Lung microvascular endothelial cell (primary cell): ENCODE data around the gene CEP295NL. TPM values are rescaled to one million over a fixed set of nuclear protein-coding genes. Genes with fewer than 3 reads are reported as not detected.

Source experiments
- total RNA-seq: library from RNA; depleted of rRNA; stranded (reverse); fragments of >200 nt; gene quantifications from 2 replicates; pipeline ENCODE4 v1.2.1, GENCODE V29; 2014

Gene CEP295NL
- total RNA-seq, 1 donor from 2014 or later, result 4.4 TPM

Other genes with a start within 250 kb of the CEP295NL start
- gene CYTH1, start 120.9 kb downstream of the CEP295NL start, total RNA-seq, result 16.3 and 20.8 TPM in 2 replicates
- 6.3 and 9.9 TPM in 2 replicates for gene USP36, start 62.4 kb downstream of the CEP295NL start, total RNA-seq
- 35.1 and 69.2 TPM in 2 replicates for gene TIMP2, start 22.2 kb upstream of the CEP295NL start, total RNA-seq
- 2.4 TPM in 2 replicates for gene LGALS3BP, start 76.7 kb upstream of the CEP295NL start, total RNA-seq
- 32.7 and 39.7 TPM in 2 replicates for gene CANT1, start 106.6 kb upstream of the CEP295NL start, total RNA-seq
- gene C1QTNF1, start 121.0 kb upstream of the CEP295NL start, total RNA-seq, result 8.1 and 11.9 TPM in 2 replicates
- gene ENGASE, start 171.6 kb upstream of the CEP295NL start, total RNA-seq, result 7.0 and 9.1 TPM in 2 replicates